Dedifferentiated amniotic fluid mesenchymal stem cell (primary cell): ENCODE measurements around the gene SLC35D2.
A peak's percentile ranks its signal among the peaks of the same experiment; 100 is the strongest.

Experiments used
- DNase-seq: peaks from one replicate; pipeline ENCODE4 v3.0.0-alpha.2; 2016; ENCODE audit errors: extremely low spot score

The SLC35D2 gene

GRCh38 chr9:96383165-96383942 lies at the start of gene SLC35D2:
Gene SLC35D2 (minus strand): TSS chr9:96383711. CDS start chr9:96383634, 77 bp downstream.
- DNase-seq: peak; percentile 31

DNA sequence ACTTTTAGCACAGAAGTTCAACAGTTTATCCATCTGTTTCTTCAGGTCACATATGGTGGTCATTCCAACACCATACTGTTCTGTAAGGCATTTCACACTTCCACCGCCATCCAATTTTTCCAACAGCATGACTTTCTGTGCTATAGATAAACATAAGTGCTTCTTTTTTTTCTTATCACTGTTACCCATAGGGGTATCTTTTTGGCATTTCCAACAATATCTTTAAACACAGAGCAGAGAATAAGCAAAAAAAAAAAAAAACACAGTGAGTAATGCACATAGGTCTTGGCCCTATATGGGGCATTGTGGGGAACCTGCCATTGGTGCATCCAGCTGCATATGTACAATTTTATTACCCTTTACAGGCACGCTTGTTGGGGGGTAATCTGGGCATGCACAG lies 46.9 kb upstream of the SLC35D2 start:
- no peak for DNase-seq

GRCh38 chr9:96429732-96430131 lies 46.2 kb upstream of the SLC35D2 start:
- DNase-seq: no peak

- no peak for DNase-seq
Measured at GRCh38 chr9:96425500-96426169, 42.1 kb upstream of the SLC35D2 start.

DNA sequence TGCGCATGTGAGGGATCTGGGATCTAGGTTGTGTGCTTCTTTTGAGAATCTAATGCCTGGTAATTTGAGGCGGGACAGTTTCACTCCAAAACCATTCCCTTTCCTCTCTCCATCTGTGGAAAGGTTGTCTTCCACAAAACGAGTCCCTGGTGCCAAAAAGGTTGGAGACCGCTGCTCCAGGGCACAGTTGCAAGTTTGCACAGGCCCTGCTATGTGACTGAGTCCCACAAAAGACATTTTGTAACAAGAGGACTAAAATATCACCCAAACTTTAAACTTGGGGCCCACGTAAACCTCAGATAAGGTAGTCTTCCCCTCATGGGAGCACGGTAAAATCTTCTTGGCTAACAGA lies 40.5 kb upstream of the SLC35D2 start:
- DNase-seq: no peak

- no peak for DNase-seq
Measured at GRCh38 chr9:96423322-96423984, 39.9 kb upstream of the SLC35D2 start.

GRCh38 chr9:96420468-96421219 lies 37.1 kb upstream of the SLC35D2 start:
- peak; percentile 78 for DNase-seq

DNA sequence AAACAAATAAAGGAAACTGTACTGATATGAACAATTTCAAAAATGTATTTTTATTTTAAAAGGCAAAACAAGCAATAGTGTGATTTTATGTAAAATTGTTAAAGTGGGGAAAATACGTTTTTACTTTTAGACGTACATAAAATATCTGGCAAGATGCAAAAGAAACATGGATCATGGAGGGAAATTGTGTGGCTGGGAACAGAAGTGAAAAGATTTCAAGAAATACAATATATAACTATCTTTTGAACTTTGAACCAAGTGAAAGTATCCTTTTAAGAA lies 36.1 kb upstream of the SLC35D2 start:
- DNase-seq: no peak

DNA sequence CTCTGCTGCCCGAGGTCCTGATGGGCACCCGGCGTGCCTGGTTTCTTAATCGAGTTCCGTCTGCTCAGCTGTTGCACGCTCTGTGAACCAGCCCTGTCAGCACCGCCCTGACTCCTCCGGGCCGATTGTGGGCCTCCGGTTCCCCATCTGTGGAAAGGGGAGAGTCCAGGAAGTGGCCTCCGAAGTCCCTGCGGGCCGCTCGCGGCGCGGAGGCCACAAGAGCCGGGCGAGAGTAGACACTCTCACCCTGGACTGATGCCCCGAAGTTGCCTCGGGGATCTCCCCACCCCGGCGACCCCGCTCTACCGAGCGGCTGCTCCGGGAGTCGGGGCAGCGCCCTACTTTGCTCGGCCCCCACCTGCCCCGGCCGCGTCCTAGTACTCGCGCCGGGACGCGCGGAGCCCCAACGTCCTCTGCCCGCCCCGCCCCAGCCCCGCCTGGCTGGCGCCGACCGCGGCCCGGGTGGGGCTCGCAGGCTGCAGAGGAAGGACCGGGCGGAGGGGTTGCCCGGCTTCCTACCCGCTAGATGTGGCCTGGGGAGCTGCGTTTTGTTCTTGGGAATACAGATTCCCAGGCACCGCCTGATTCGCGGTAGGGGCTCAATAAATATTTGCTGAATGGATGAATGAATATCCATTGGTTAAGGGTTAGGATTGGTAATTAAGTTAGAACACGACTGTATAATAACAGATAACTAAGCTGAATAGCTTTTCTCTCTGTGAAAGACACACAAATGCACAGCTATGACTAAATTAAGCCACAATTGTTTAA lies 35.6 kb upstream of the SLC35D2 start:
- peak; percentile 55 for DNase-seq

GRCh38 chr9:96418083-96418919 lies 34.8 kb upstream of the SLC35D2 start, which contains the start of gene ZNF367:
Gene ZNF367 (minus strand): TSS chr9:96418370. CDS start chr9:96418032, 338 bp downstream.
- peak; percentile 96 for DNase-seq

DNA sequence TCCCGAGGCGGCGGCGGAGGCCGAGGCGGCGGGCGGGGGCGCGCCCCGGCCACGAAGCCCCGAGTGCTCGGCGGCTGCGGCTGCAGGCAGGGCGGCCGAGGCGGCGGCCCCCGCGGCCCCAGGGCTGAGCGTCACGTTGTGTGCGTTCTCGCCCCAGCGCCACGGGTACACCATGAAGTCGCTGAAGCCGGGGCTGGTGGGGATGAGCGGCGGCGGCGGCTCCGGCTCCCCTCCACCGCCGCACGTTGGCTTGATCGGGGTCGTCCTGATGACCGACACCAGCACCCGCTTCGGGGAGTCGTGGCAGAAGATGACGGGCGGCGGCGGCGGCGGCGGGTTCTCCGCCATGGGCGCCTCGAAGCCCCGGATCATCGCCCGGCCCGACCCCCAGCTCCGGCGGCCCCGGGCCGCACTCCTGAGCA lies 34.2 kb upstream of the SLC35D2 start:
- DNase-seq: no peak

- peak; percentile 68 for DNase-seq
Measured at GRCh38 chr9:96417051-96417586, 33.6 kb upstream of the SLC35D2 start.

GRCh38 chr9:96413302-96414221 lies 30.1 kb upstream of the SLC35D2 start:
- no peak for DNase-seq

DNA sequence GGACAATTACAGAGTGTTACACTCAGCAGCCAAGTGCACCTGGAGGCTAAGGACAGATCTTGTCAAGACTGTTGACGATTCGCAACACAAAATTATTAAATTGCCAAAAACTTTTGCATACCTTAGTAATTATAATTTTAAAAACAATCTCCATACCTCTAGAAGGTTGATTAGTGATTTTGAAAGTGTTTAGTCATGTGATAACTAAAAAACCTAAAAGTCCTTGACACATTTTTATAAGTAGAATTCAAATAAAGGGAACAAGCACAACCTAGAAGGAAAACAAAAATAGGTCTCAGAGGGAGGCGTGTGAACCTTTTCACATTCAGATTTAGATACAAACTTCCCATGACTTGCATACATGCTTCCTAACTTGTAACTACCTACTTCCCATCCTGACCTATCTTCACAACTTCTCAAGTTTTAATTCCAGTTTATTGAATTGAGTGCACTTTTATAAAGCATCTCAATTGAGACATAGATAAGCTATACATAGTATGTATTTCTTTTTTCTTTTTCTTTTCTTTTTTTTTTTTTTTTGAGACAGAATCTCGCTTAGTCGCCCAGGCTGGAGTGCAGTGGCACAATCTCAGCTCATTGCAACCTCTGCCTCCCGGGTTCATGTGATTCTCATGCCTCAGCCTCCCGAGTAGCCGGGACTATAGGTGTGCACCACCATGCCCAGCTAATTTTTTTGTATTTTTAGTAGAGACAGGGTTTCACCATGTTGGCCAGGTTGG lies 28.8 kb upstream of the SLC35D2 start:
- no peak for DNase-seq

DNA sequence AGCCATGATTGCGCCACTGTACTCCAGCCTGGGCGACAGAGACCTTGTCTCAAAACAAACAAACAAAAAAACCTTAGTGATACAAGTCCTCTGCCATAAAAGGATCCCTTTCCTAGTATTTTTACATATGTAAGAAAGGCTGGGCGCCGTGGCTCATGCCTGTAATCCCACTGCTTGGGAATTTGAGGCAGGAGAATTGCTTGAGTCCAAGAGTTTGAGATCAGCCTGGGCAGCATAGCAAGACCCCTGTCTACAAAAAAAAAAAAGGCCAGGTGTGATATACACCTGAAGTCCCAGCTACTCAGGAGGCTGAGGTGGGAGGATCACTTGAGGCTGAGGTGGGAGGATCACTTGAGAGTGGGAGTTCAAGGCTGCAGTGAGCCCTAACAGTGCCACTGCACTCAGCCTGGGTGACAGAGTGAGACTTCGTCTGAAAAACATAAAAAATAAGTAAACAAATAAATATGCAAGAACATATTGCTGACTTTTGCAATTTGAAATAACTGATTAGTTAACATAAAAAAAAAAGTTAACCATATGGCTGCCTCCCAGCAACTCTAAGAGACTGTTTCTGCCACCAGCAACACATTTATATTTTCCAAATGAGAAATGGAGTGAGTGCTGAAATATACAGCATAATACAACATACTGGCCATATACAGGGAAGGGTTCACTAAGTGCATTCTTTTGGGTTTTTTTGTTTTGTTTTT lies 27.8 kb upstream of the SLC35D2 start:
- DNase-seq: no peak

DNA sequence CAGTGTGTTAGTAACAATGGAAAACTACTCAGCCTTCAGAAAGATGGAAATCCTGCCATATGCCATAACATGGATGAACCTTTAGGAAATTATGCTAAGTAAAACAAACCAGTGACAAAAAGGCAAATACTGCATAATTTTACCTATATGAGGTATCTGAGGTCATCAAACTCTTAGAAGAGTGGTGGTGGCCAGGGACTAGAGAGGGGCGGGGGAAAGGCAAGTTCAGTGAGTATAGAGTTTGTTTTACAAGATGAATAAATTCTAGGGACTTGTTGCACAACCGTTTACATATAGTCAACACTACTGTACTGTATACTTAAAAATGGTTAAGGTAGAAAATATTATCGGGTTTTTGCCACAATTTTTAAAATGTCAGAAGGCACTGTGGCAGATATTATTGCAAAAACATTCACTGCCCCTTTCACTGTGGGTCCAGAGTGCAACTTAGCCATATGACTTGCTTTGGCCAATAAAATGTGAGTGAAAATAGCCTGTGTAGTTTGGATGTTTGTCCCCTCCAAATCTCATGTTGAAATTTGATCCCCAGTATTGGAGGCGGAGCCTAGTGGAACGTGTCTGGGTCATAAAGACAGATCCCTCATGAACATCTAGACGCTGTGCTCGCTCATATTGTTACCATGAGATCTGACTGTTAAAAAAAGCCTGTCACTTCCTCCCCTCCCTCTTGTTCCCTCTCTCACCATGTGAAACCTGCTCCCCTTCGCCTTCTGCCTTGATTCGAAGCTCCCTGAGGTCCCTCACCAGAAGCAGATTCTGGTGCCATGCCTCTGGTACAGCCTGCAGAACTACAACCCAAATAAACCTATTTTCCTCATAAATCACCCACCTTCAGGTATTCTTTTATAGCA lies 25.1 kb upstream of the SLC35D2 start:
- DNase-seq: no peak
